IMR-90 (cell line): ENCODE results near the gene NAA10. TPM values are rescaled to one million over a fixed set of nuclear protein-coding genes. Genes with fewer than 3 reads are reported as not detected.

Experiments
- ATAC-seq: fragments of 200-7000 bp; cut with Tn5 transposase; 2 replicates; pipeline ENCODE4 v1.9.1; 2020; ENCODE audit warnings: low read depth, mild to moderate bottlenecking, moderate library complexity
- BruUV-seq: library from RNA; stranded (reverse); fragments of 400-500 nt; replicated peaks from 2 replicates; lab custom pipeline; 2021; lab: Mats Ljungman, UMichigan
- CTCF ChIA-PET: fragments of 300-600 bp; formaldehyde crosslinking; extraction: SDS; loops from one replicate; lab custom pipeline; 2021; ENCODE audit warnings: antibody characterized with exemption; lab: Yijun Ruan, JAX
- POLR2A ChIA-PET: fragments of 300-600 bp; sonication (Branson Sonifier 250); formaldehyde crosslinking; loops from one replicate; lab custom pipeline; 2022; ENCODE audit warnings: antibody characterized with exemption; ENCODE audit not compliant: unreplicated experiment; lab: Charles Lee
- DNase-seq: peaks from one replicate; pipeline ENCODE4 v3.0.0; 2013
- H2AFZ ChIP-seq: replicated peaks from 2 replicates; pipeline ENCODE3; 2013; ENCODE audit warnings: low read length, mild to moderate bottlenecking; ENCODE audit not compliant: poor library complexity
- H2AK5ac ChIP-seq: 2 replicates; pipeline ENCODE4 v1.6.1; 2013; ENCODE audit warnings: low read depth, low read length, inconsistent platforms
- H2AK9ac ChIP-seq: replicated peaks from 2 replicates; pipeline ENCODE3; 2013; ENCODE audit warnings: mild to moderate bottlenecking, low read depth, low read length, moderate library complexity; ENCODE audit not compliant: poor library complexity
- H2BK120ac ChIP-seq: 2 replicates; pipeline ENCODE4 v1.6.1; 2013; ENCODE audit warnings: low read depth, low read length, inconsistent platforms
- H2BK15ac ChIP-seq: 3 replicates; pipeline ENCODE4 v1.6.1; 2013; ENCODE audit warnings: low read depth, low read length, inconsistent platforms
- H2BK20ac ChIP-seq: 2 replicates; pipeline ENCODE4 v1.6.1; 2013; ENCODE audit warnings: low read depth, mild to moderate bottlenecking, inconsistent platforms, low read length, moderate library complexity
- H2BK5ac ChIP-seq: 2 replicates; pipeline ENCODE4 v1.6.1; 2013; ENCODE audit warnings: mild to moderate bottlenecking, low read depth, low read length, inconsistent platforms; ENCODE audit not compliant: poor library complexity, severe bottlenecking
- H3K14ac ChIP-seq: replicated peaks from 2 replicates; pipeline ENCODE4 v1.6.1; 2013; ENCODE audit warnings: low read depth, low read length, inconsistent platforms
- H3K18ac ChIP-seq: 2 replicates; pipeline ENCODE4 v1.6.1; 2013; ENCODE audit warnings: low read depth, low read length, control low read depth
- H3K23ac ChIP-seq: 2 replicates; pipeline ENCODE4 v1.6.1; 2013; ENCODE audit warnings: low read depth, low read length, inconsistent platforms
- H3K27ac ChIP-seq: 2 replicates; pipeline ENCODE4 v1.5.1; 2013; ENCODE audit warnings: mild to moderate bottlenecking, control low read depth, low read length; ENCODE audit not compliant: insufficient read depth
- H3K27me3 ChIP-seq: 2 replicates; pipeline ENCODE4 v1.6.1; 2013; ENCODE audit warnings: low read length; ENCODE audit not compliant: control insufficient read depth, insufficient read depth
- H3K36me3 ChIP-seq: 2 replicates; pipeline ENCODE4 v1.6.1; 2013; ENCODE audit warnings: low read length, mixed read lengths; ENCODE audit not compliant: control insufficient read depth, insufficient read depth
- H3K4ac ChIP-seq: 2 replicates; pipeline ENCODE4 v1.6.1; 2013; ENCODE audit warnings: low read depth, low read length, inconsistent platforms
- H3K4me1 ChIP-seq: 2 replicates; pipeline ENCODE4 v1.6.1; 2013; ENCODE audit warnings: low read length, mixed read lengths; ENCODE audit not compliant: control insufficient read depth, insufficient read depth
- H3K4me2 ChIP-seq: 2 replicates; pipeline ENCODE4 v1.6.1; 2013; ENCODE audit warnings: low read depth, mild to moderate bottlenecking, control low read depth, low read length, moderate library complexity
- H3K4me3 ChIP-seq: 2 replicates; pipeline ENCODE4 v1.5.1; 2013; ENCODE audit warnings: low read depth, mild to moderate bottlenecking, control low read depth, low read length, moderate library complexity; ENCODE audit not compliant: insufficient read depth
- H3K56ac ChIP-seq: 2 replicates; pipeline ENCODE4 v1.6.1; 2013; ENCODE audit warnings: low read length, inconsistent platforms; ENCODE audit not compliant: insufficient read depth; ENCODE audit errors: extremely low read depth
- H3K79me1 ChIP-seq, 2 experiments: 2 replicates each; pipeline ENCODE4 v1.6.1; 2013; ENCODE audit warnings: low read length in 2 of 2, inconsistent platforms in 1 of 2, low read depth in 1 of 2
- H3K9ac ChIP-seq: 2 replicates; pipeline ENCODE4 v1.6.1; 2013; ENCODE audit warnings: low read depth, low read length, control low read depth
- H3K9me1 ChIP-seq: 2 replicates; pipeline ENCODE4 v1.6.1; 2013; ENCODE audit warnings: low read length, inconsistent platforms; ENCODE audit not compliant: insufficient read depth
- H3K9me3 ChIP-seq: 2 replicates; pipeline ENCODE4 v1.6.1; 2013; ENCODE audit warnings: low read length; ENCODE audit not compliant: control insufficient read depth, insufficient read depth
- H4K20me1 ChIP-seq: 2 replicates; pipeline ENCODE4 v1.6.1; 2013; ENCODE audit warnings: low read length, inconsistent platforms; ENCODE audit not compliant: insufficient read depth
- H4K5ac ChIP-seq: 2 replicates; pipeline ENCODE4 v1.6.1; 2013; ENCODE audit warnings: mild to moderate bottlenecking, low read depth, low read length, control low read depth
- H4K8ac ChIP-seq, 2 experiments: 2 replicates each; pipeline ENCODE4 v1.6.1; 2013; ENCODE audit warnings: low read depth in 2 of 2, low read length in 2 of 2, control low read depth in 1 of 2, inconsistent platforms in 1 of 2
- H4K91ac ChIP-seq: 2 replicates; pipeline ENCODE4 v1.6.1; 2013; ENCODE audit warnings: low read depth, low read length, inconsistent platforms; ENCODE audit not compliant: insufficient read depth
- BHLHE40 ChIP-seq: fragments of 150-350 bp; IDR thresholded peaks from 2 replicates; pipeline ENCODE4 v1.6.1; 2016; ENCODE audit warnings: mild to moderate bottlenecking, low read depth, low read length
- CEBPB ChIP-seq: IDR thresholded peaks from 2 replicates; pipeline ENCODE4 v1.6.1; 2012; ENCODE audit warnings: low read depth, low read length, improper control_type of control experiment
- CHD1 ChIP-seq: IDR thresholded peaks from 2 replicates; pipeline ENCODE4 v1.6.1; 2012; ENCODE audit warnings: low read depth, low read length, improper control_type of control experiment
- MAFK ChIP-seq: IDR thresholded peaks from 2 replicates; pipeline ENCODE4 v1.6.1; 2012; ENCODE audit warnings: low read depth, low read length, improper control_type of control experiment
- MXI1 ChIP-seq: IDR thresholded peaks from 2 replicates; pipeline ENCODE4 v1.6.1; 2012; ENCODE audit warnings: low read depth, mild to moderate bottlenecking, low read length, moderate library complexity, borderline replicate concordance
- POLR2A ChIP-seq: IDR thresholded peaks from 2 replicates; pipeline ENCODE4 v1.6.1; 2012; ENCODE audit warnings: mild to moderate bottlenecking, low read depth, low read length
- RAD21 ChIP-seq: IDR thresholded peaks from 2 replicates; pipeline ENCODE4 v1.6.1; 2012; ENCODE audit warnings: low read length, improper control_type of control experiment
- RCOR1 ChIP-seq: IDR thresholded peaks from 2 replicates; pipeline ENCODE4 v1.6.1; 2012; ENCODE audit warnings: mild to moderate bottlenecking, low read length, improper control_type of control experiment; ENCODE audit not compliant: insufficient replicate concordance
- RFX5 ChIP-seq: IDR thresholded peaks from 2 replicates; pipeline ENCODE4 v1.8.0; 2012; ENCODE audit warnings: low read depth, mild to moderate bottlenecking, low read length, moderate library complexity
- SMC3 ChIP-seq: fragments of 150-350 bp; IDR thresholded peaks from 2 replicates; pipeline ENCODE4 v1.6.1; 2016; ENCODE audit warnings: low read depth, mild to moderate bottlenecking, antibody characterized with exemption, low read length, moderate library complexity
- USF2 ChIP-seq: fragments of 150-350 bp; IDR thresholded peaks from 2 replicates; pipeline ENCODE4 v1.6.1; 2017; ENCODE audit warnings: mild to moderate bottlenecking, antibody characterized with exemption, low read length, low read depth
- whole genome bisulfite sequencing, 2 experiments: methylation state at CpG; one replicate each; pipeline versions ENCODE4 v1.1.5 to v1.1.7; 2013; ENCODE audit warnings: missing lambda C conversion rate in 2 of 2; ENCODE audit not compliant: insufficient read length in 1 of 2; ENCODE audit errors: extremely low coverage in 2 of 2; 5-methylcytosine and 5-hydroxymethylcytosine counted together
- dilution Hi-C: fragments of 300-500 bp; cut with HindIII; formaldehyde crosslinking; loops from one replicate; pipeline ENCODE4 v1.14.3; 2018; ENCODE audit warnings: low sequenced_read_pairs; ENCODE audit not compliant: unreplicated experiment
- in situ Hi-C: fragments of 300-500 bp; cut with MboI; formaldehyde crosslinking; loops from 3 replicates; pipeline ENCODE4 v1.14.3; 2019; ENCODE audit warnings: low sequenced_read_pairs, inconsistent platforms, mixed read lengths
- intact Hi-C: fragments of 100-400 bp; cut with micrococcal nuclease; formaldehyde crosslinking; loops from 2 replicates; pipeline ENCODE4 v1.10.0; 2022
- polyA plus RNA-seq, 3 experiments: library from polyadenylated mRNA; depleted of rRNA; stranded (reverse); fragments of >200 nt; gene quantifications; 2 replicates each; pipeline ENCODE4 v1.2.3, GENCODE V29; 2012; ENCODE audit warnings: low replicate concordance in 1 of 3
- total RNA-seq: library from RNA; depleted of rRNA; stranded (reverse); fragments of >200 nt; gene quantifications from 2 replicates; pipeline ENCODE4 v1.2.3, GENCODE V29; 2012
- TF ChIP-seq, protein P1 (sequence below): conservative IDR thresholded peaks from 2 replicates; pipeline ENCODE4 v1.5.1; 2012; ENCODE audit warnings: mild to moderate bottlenecking, low read depth, low read length, improper control_type of control experiment
- TF ChIP-seq, protein P2 (sequence below): fragments of 150-350 bp; IDR thresholded peaks from 2 replicates; pipeline ENCODE4 v1.6.1; 2016; ENCODE audit warnings: low read depth, mild to moderate bottlenecking, low read length, moderate library complexity, borderline replicate concordance

NAA10 gene
- total and polyA plus RNA-seq, 2 of the 4 experiments (the other 2 are of a cell fraction), result 98.6 to 172 TPM

- no peaks in the 10 kb centered on the region for H3K36me3 ChIP-seq
Observed at GRCh38 chrX:153913701-153914100, 21.1 kb downstream of the NAA10 start.

More at GRCh38 chrX:153913701-153914100, 21.1 kb downstream of the NAA10 start:
- H3K23ac ChIP-seq, result no peak overlapping the region
- H4K5ac ChIP-seq, result no peak overlapping the region
- ChIA-PET CTCF (no interaction called here), POLR2A (no interaction called here)
- H4K91ac ChIP-seq, result no peak overlapping the region
- no peaks in the 10 kb centered on the region for H3K79me1 ChIP-seq
- no peak overlapping the region for H3K14ac ChIP-seq
- BruUV-seq, result no TSS peak
- H3K4me1 ChIP-seq, result no peaks in the 10 kb centered on the region
- H3K18ac ChIP-seq, result no peak overlapping the region
- H3K27me3 ChIP-seq, result peaks cover 21% of the 10 kb centered on the region
- DNase-seq, result no peak
- H2AK9ac ChIP-seq, result no peak overlapping the region
- H4K20me1 ChIP-seq, result no peaks in the 10 kb centered on the region
- no peak overlapping the region for H3K4ac ChIP-seq
- H3K9ac ChIP-seq, result no peak overlapping the region
- intact Hi-C loops (no loop called here), in situ Hi-C loops (loop anchor here (25.0 kb wide), 1 partner anchor 951 kb away; no protein-coding TSS in a partner anchor), dilution Hi-C loops (no loop called here)
- ATAC-seq, result no peak
- no peak overlapping the region for H2AK5ac ChIP-seq
- H4K8ac ChIP-seq, result no peak overlapping the region
- no peak for TF ChIP-seq SMC3
- no peak for TF ChIP-seq RFX5
- no peak for TF ChIP-seq CHD1
- TF ChIP-seq MAFK, result no peak
- TF ChIP-seq, protein P1, sequence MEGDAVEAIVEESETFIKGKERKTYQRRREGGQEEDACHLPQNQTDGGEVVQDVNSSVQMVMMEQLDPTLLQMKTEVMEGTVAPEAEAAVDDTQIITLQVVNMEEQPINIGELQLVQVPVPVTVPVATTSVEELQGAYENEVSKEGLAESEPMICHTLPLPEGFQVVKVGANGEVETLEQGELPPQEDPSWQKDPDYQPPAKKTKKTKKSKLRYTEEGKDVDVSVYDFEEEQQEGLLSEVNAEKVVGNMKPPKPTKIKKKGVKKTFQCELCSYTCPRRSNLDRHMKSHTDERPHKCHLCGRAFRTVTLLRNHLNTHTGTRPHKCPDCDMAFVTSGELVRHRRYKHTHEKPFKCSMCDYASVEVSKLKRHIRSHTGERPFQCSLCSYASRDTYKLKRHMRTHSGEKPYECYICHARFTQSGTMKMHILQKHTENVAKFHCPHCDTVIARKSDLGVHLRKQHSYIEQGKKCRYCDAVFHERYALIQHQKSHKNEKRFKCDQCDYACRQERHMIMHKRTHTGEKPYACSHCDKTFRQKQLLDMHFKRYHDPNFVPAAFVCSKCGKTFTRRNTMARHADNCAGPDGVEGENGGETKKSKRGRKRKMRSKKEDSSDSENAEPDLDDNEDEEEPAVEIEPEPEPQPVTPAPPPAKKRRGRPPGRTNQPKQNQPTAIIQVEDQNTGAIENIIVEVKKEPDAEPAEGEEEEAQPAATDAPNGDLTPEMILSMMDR, result no peak
- TF ChIP-seq BHLHE40, result no peak
- TF ChIP-seq POLR2A, result no peak
- no peak for TF ChIP-seq RAD21
- no peak for TF ChIP-seq USF2
- TF ChIP-seq RCOR1, result no peak
- no peak for TF ChIP-seq MXI1
- TF ChIP-seq CEBPB, result no peak
- TF ChIP-seq, protein P2, sequence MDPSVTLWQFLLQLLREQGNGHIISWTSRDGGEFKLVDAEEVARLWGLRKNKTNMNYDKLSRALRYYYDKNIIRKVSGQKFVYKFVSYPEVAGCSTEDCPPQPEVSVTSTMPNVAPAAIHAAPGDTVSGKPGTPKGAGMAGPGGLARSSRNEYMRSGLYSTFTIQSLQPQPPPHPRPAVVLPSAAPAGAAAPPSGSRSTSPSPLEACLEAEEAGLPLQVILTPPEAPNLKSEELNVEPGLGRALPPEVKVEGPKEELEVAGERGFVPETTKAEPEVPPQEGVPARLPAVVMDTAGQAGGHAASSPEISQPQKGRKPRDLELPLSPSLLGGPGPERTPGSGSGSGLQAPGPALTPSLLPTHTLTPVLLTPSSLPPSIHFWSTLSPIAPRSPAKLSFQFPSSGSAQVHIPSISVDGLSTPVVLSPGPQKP, result no peak
- H3K4me3 ChIP-seq, result no peak overlapping the region
- 78% methylated on average over 14 of the region's 17 CpGs; no CpG with 5 or more reads in 1 of the 2 experiments for WGBS, 2 experiments
- H2BK5ac ChIP-seq, result no peak overlapping the region
- H3K56ac ChIP-seq, result no peak overlapping the region
- no peak overlapping the region for H3K27ac ChIP-seq
- no peak overlapping the region for H2BK20ac ChIP-seq
- no peak overlapping the region for H2BK15ac ChIP-seq
- no peak overlapping the region for H3K4me2 ChIP-seq
- no peaks in the 10 kb centered on the region for H3K9me1 ChIP-seq
- H3K9me3 ChIP-seq, result no peaks in the 10 kb centered on the region; the same call in 1 of the 2 replicates
- H2BK120ac ChIP-seq, result no peak overlapping the region
- no peak overlapping the region for H2AFZ ChIP-seq
